OCI-M1 (cell line): ENCODE measurements around the gene MTCH1.

Experiments
- DNase-seq: peaks from one replicate; lab custom pipeline; 2025; lab: John Stamatoyannopoulos, UW

MTCH1 gene

GRCh38 chr6:36970892-36971842 is 14.8 kb downstream of the MTCH1 start:
- no peak for DNase-seq

GRCh38 chr6:36969988-36970891 is 15.8 kb downstream of the MTCH1 start:
- no peak for DNase-seq

GRCh38 chr6:36969240-36969691 is 16.7 kb downstream of the MTCH1 start:
- DNase-seq, result no peak

GRCh38 chr6:36968266-36968977 is 17.6 kb downstream of the MTCH1 start:
- no peak for DNase-seq

- no peak for DNase-seq
These were observed 18.2 kb downstream of the MTCH1 start for GRCh38 chr6:36967757-36968156.

GRCh38 chr6:36967301-36967700 is 18.7 kb downstream of the MTCH1 start:
- DNase-seq, result no peak

- DNase-seq, result no peak
These were observed 21.1 kb downstream of the MTCH1 start for GRCh38 chr6:36964908-36965307.

- DNase-seq, result no peak
These were observed 21.6 kb downstream of the MTCH1 start for GRCh38 chr6:36964349-36964748.

- no peak for DNase-seq
These were observed 22.3 kb downstream of the MTCH1 start for GRCh38 chr6:36963451-36964290.

- peak; percentile 95 for DNase-seq
These were observed 23.1 kb downstream of the MTCH1 start for GRCh38 chr6:36962874-36963273.

- no peak for DNase-seq
These were observed 24.3 kb downstream of the MTCH1 start for GRCh38 chr6:36961441-36962435.

- DNase-seq, result no peak
These were observed 26.3 kb downstream of the MTCH1 start for GRCh38 chr6:36959555-36960250.

- no peak for DNase-seq
These were observed 27.0 kb downstream of the MTCH1 start for GRCh38 chr6:36958775-36959554.

- DNase-seq, result no peak
These were observed 28.2 kb downstream of the MTCH1 start for GRCh38 chr6:36957773-36958271.

GRCh38 chr6:36956446-36956820 is 29.6 kb downstream of the MTCH1 start:
- DNase-seq, result no peak

GRCh38 chr6:36955671-36956445 is 30.1 kb downstream of the MTCH1 start:
- DNase-seq, result no peak

GRCh38 chr6:36955136-36955535 is 30.9 kb downstream of the MTCH1 start:
- no peak for DNase-seq
